Natural killer cell (primary cell): ENCODE data around the gene MYOCD. TPM values are rescaled to one million over a fixed set of nuclear protein-coding genes. Genes with fewer than 3 reads are reported as not detected.
"Not testable (repeated sequence)": the region's sequence is repeated elsewhere in the genome, so short reads cannot be mapped to it uniquely, and the experiment has no call there.

Source experiments
- ATAC-seq, 3 donors: fragments of 150-1000 bp in 2 of 3; fragments of 200-7000 bp in 1 of 3; cut with Tn5 transposase; 1 replicate in 1 of 3; 2 replicates in 2 of 3; pipeline ENCODE4 v1.10.0; 2021; ENCODE audit warnings: mild to moderate bottlenecking in 2 of 3, moderate library complexity in 2 of 3
- DNase-seq, 2 donors: peaks; one replicate each; pipeline versions ENCODE4 v3.0.0 to v3.0.0-alpha.2; 2013 to 2021; ENCODE audit warnings: mixed read lengths in 1 of 2
- H3K27ac ChIP-seq: one replicate; pipeline ENCODE4 v1.5.1; 2013; ENCODE audit warnings: mild to moderate bottlenecking, low read length
- H3K27me3 ChIP-seq: one replicate; pipeline ENCODE4 v1.6.1; 2013; ENCODE audit warnings: low read length; ENCODE audit not compliant: control insufficient read depth, insufficient read depth
- H3K36me3 ChIP-seq: one replicate; pipeline ENCODE4 v1.6.1; 2013; ENCODE audit warnings: low read length; ENCODE audit not compliant: control insufficient read depth, insufficient read depth
- H3K4me1 ChIP-seq: one replicate; pipeline ENCODE4 v1.6.1; 2013; ENCODE audit warnings: low read length; ENCODE audit not compliant: control insufficient read depth, insufficient read depth
- H3K4me3 ChIP-seq: one replicate; pipeline ENCODE4 v1.5.1; 2013; ENCODE audit warnings: low read length
- H3K9me3 ChIP-seq: one replicate; pipeline ENCODE4 v1.6.1; 2013; ENCODE audit warnings: low read length; ENCODE audit not compliant: control insufficient read depth, insufficient read depth
- H3K27ac Mint-ChIP-seq, 2 donors: one replicate each; pipeline ENCODE4 v1.8.0; 2022; ENCODE audit warnings: mild to moderate bottlenecking in 2 of 2, mixed read lengths in 2 of 2, moderate library complexity in 1 of 2
- H3K27me3 Mint-ChIP-seq, 2 donors: one replicate each; pipeline ENCODE4 v1.8.0; 2022; ENCODE audit warnings: low read depth in 2 of 2, mixed read lengths in 2 of 2
- H3K36me3 Mint-ChIP-seq: one replicate; pipeline ENCODE4 v1.8.0; 2022; ENCODE audit warnings: mixed read lengths
- H3K4me1 Mint-ChIP-seq, 2 donors: one replicate each; pipeline ENCODE4 v1.8.0; 2022; ENCODE audit warnings: mixed read lengths in 2 of 2
- H3K4me3 Mint-ChIP-seq: one replicate; pipeline ENCODE4 v1.8.0; 2022; ENCODE audit warnings: mild to moderate bottlenecking, moderate library complexity, mixed read lengths
- H3K9me3 Mint-ChIP-seq, 2 donors: one replicate each; pipeline ENCODE4 v1.8.0; 2022; ENCODE audit warnings: mixed read lengths in 2 of 2
- CTCF ChIP-seq: fragments of 200-600 bp; IDR thresholded peaks from one replicate; pipeline ENCODE4 v1.8.0; 2022; ENCODE audit warnings: antibody characterized with exemption
- WGBS: methylation state at CpG from one replicate; pipeline ENCODE4 v1.1.7; 2013; ENCODE audit warnings: missing lambda C conversion rate; ENCODE audit not compliant: insufficient coverage; 5-methylcytosine and 5-hydroxymethylcytosine counted together
- intact Hi-C: fragments of 100-400 bp; cut with micrococcal nuclease; formaldehyde crosslinking; loops from one replicate; pipeline ENCODE4 v1.14.2; 2022
- total RNA-seq, 4 donors: library from RNA; stranded (reverse); fragments of 120-200 nt in 1 of 4; gene quantifications; one replicate each; pipeline versions ENCODE4 v1.2.3 to v1.2.4, GENCODE V29; 2013 to 2022

The MYOCD gene
- total RNA-seq, 3 donors from 2014 or later (not counting 1 experiment from before 2014, with no cell fraction given), result not detected

GRCh38 chr17:12634789-12635414 lies 30.8 kb upstream of the MYOCD start:
- DNase-seq, result no peak
- no peak for TF ChIP-seq CTCF

GRCh38 chr17:12635996-12636395 lies 29.7 kb upstream of the MYOCD start:
- H3K4me3 ChIP-seq, H3K36me3 ChIP-seq, H3K4me1 Mint-ChIP-seq, H3K4me1 ChIP-seq, intact Hi-C loops, H3K4me3 Mint-ChIP-seq, ATAC-seq, H3K36me3 Mint-ChIP-seq, DNase-seq, H3K27me3 ChIP-seq, H3K27ac ChIP-seq, H3K27me3 Mint-ChIP-seq, H3K9me3 Mint-ChIP-seq, H3K27ac Mint-ChIP-seq, H3K9me3 ChIP-seq: not testable (repeated sequence)
- WGBS, result 82% methylated on average over 5 of the region's 6 CpGs

More at GRCh38 chr17:12634789-12635414, 30.8 kb upstream of the MYOCD start:
- ATAC-seq, result no peak
- Histone ChIP-seq H3K27me3 (no peaks in the 10 kb centered on the region), H3K4me1 (no peaks in the 10 kb centered on the region), H3K9me3 (peaks cover 4% of the 10 kb centered on the region), H3K4me3 (no peak overlapping the region), H3K27ac (no peak overlapping the region), H3K36me3 (no peaks in the 10 kb centered on the region)
- H3K27ac Mint-ChIP-seq, result no peak overlapping the region
- 4% methylated on average over 10 of the region's 11 CpGs for WGBS
- no peak overlapping the region for H3K4me3 Mint-ChIP-seq
- no peaks in the 10 kb centered on the region for H3K4me1 Mint-ChIP-seq
- H3K9me3 Mint-ChIP-seq, result peaks cover 6 to 7% of the 10 kb centered on the region in 2 donors
- intact Hi-C loops, result no loop called here
- H3K36me3 Mint-ChIP-seq, result no peaks in the 10 kb centered on the region
- peaks cover 0 to 3% of the 10 kb centered on the region in 2 donors for H3K27me3 Mint-ChIP-seq

GRCh38 chr17:12637015-12637414 lies 28.7 kb upstream of the MYOCD start:
- peaks cover 0 to 3% of the 10 kb centered on the region in 2 donors for H3K27me3 Mint-ChIP-seq
- Histone ChIP-seq H3K4me3 (no peak overlapping the region), H3K9me3 (peaks cover 4% of the 10 kb centered on the region), H3K4me1 (no peaks in the 10 kb centered on the region), H3K27ac (no peak overlapping the region), H3K27me3 (no peaks in the 10 kb centered on the region), H3K36me3 (no peaks in the 10 kb centered on the region)
- H3K4me3 Mint-ChIP-seq, result no peak overlapping the region
- no peak for ATAC-seq
- H3K4me1 Mint-ChIP-seq, result no peaks in the 10 kb centered on the region
- TF ChIP-seq CTCF, result no peak
- no peak overlapping the region for H3K27ac Mint-ChIP-seq
- no peaks in the 10 kb centered on the region for H3K36me3 Mint-ChIP-seq
- 45% methylated on average over 2 of the region's 2 CpGs for WGBS
- H3K9me3 Mint-ChIP-seq, result peaks cover 3 to 6% of the 10 kb centered on the region in 2 donors
- intact Hi-C loops, result no loop called here
- DNase-seq, result no peak

- Mint-ChIP-seq H3K36me3 (no peaks in the 10 kb centered on the region), H3K27me3 (peaks cover 0 to 3% of the 10 kb centered on the region in 2 donors), H3K4me1 (no peaks in the 10 kb centered on the region), H3K4me3 (no peak overlapping the region), H3K27ac (no peak overlapping the region), H3K9me3 (peaks cover 3 to 6% of the 10 kb centered on the region in 2 donors)
- 80% methylated on average over 11 of the region's 11 CpGs for WGBS
- no peak for ATAC-seq
- H3K27ac ChIP-seq, result no peak overlapping the region
- no peak overlapping the region for H3K4me3 ChIP-seq
- H3K36me3 ChIP-seq, result no peaks in the 10 kb centered on the region
- TF ChIP-seq CTCF, result no peak
- intact Hi-C loops, result no loop called here
- no peaks in the 10 kb centered on the region for H3K27me3 ChIP-seq
- H3K9me3 ChIP-seq, result peaks cover 4% of the 10 kb centered on the region
- DNase-seq, result no peak
- no peaks in the 10 kb centered on the region for H3K4me1 ChIP-seq
These were observed 27.7 kb upstream of the MYOCD start for GRCh38 chr17:12637745-12638651.
